GM21423 (cell line): ENCODE results near the gene KCTD5.

ENCODE experiments used
- ATAC-seq: cut with Tn5 transposase; IDR thresholded peaks from one replicate; pipeline ENCODE4 v1.9.1; 2021; ENCODE audit warnings: mild to moderate bottlenecking, moderate library complexity; ENCODE audit not compliant: unreplicated experiment

Gene KCTD5

GRCh38 chr16:2748757-2749455 is 66.6 kb downstream of the KCTD5 start:
- ATAC-seq = no peak

- no peak for ATAC-seq
These were observed 67.2 kb downstream of the KCTD5 start for GRCh38 chr16:2749476-2749875.

GRCh38 chr16:2749936-2750335 is 67.6 kb downstream of the KCTD5 start:
- no peak for ATAC-seq

- ATAC-seq = peak; percentile 20
These were observed 69.3 kb downstream of the KCTD5 start for GRCh38 chr16:2751577-2752034.

- ATAC-seq = peak; percentile 81
These were observed 69.9 kb downstream of the KCTD5 start, which contains the start of gene SRRM2 for GRCh38 chr16:2752035-2752849. Gene SRRM2, plus strand, starts transcription at chr16:2752638. Its CDS starts 3,727 bp downstream, at chr16:2756365.

GRCh38 chr16:2752850-2753732 is 70.8 kb downstream of the KCTD5 start:
- peak; percentile 39 for ATAC-seq

- ATAC-seq = no peak
These were observed 71.4 kb downstream of the KCTD5 start for GRCh38 chr16:2753733-2754020.

- no peak for ATAC-seq
These were observed 72.8 kb downstream of the KCTD5 start for GRCh38 chr16:2755158-2755557.

- no peak for ATAC-seq
These were observed 74.1 kb downstream of the KCTD5 start for GRCh38 chr16:2756288-2757015.

- ATAC-seq = no peak
These were observed 75.0 kb downstream of the KCTD5 start for GRCh38 chr16:2757344-2757743.
